ENCODE measurements around the gene PLXNA3. TPM values are rescaled to one million over a fixed set of nuclear protein-coding genes. Genes with fewer than 3 reads are reported as not detected.

Gene PLXNA3
- total and polyA plus RNA-seq, 2 donors from 2014 or later, result 4.9 to 40.5 TPM

- Histone ChIP-seq H3K27ac (ENCODE audit: low read depth in 2 of 2, low read length in 2 of 2) (no peak overlapping the region), H3K9ac (ENCODE audit: low read length in 3 of 3) (no peak overlapping the region), H3K4me1 (ENCODE audit: control insufficient read depth in 2 of 3, insufficient read depth in 2 of 3, low read depth in 1 of 3, low read length in 3 of 3) (peaks cover 0 to 4% (median 0%) of the 10 kb centered on the region in 3 donors), H3K27me3 (ENCODE audit: control insufficient read depth, insufficient read depth, low read length) (no peaks in the 10 kb centered on the region), H3K9me3 (ENCODE audit: control insufficient read depth in 2 of 3, insufficient read depth in 1 of 3, low read length in 3 of 3) (no peaks in the 10 kb centered on the region), H3K4me3 (ENCODE audit: low read length in 3 of 3) (no peak overlapping the region), H3K36me3 (ENCODE audit: control insufficient read depth in 2 of 3, insufficient read depth in 3 of 3, low read length in 3 of 3) (no peaks in the 10 kb centered on the region)
- no peak for TF ChIP-seq CTCF (IDR thresholded peaks at IDR 0.05; ENCODE audit: borderline replicate concordance, extremely low read depth, insufficient read depth)
- intact Hi-C loops (cut with DNase I), result no loop called here
- FAIRE-seq (no peak), DNase-seq (peak in 1 of 5 donors; percentile 54)
These were observed 18.7 kb downstream of the PLXNA3 start for GRCh38 chrX:154476821-154477220.

- H3K4me1 ChIP-seq (ENCODE audit: control insufficient read depth in 2 of 3, insufficient read depth in 2 of 3, low read depth in 1 of 3, low read length in 3 of 3), result peaks cover 0 to 4% (median 0%) of the 10 kb centered on the region in 3 donors
- H3K27ac ChIP-seq (ENCODE audit: low read depth in 2 of 2, low read length in 2 of 2), result peak overlapping the region in 1 of 2 donors; percentile 28
- no peaks in the 10 kb centered on the region for H3K27me3 ChIP-seq (ENCODE audit: control insufficient read depth, insufficient read depth, low read length)
- FAIRE-seq, result no peak
- TF ChIP-seq CTCF (IDR thresholded peaks at IDR 0.05; ENCODE audit: borderline replicate concordance, extremely low read depth, insufficient read depth), result no peak
- intact Hi-C loops (cut with DNase I), result no loop called here
- H3K9ac ChIP-seq (ENCODE audit: low read length in 3 of 3), result no peak overlapping the region
- no peaks in the 10 kb centered on the region for H3K9me3 ChIP-seq (ENCODE audit: control insufficient read depth in 2 of 3, insufficient read depth in 1 of 3, low read length in 3 of 3)
- peak in 1 of 5 donors; percentile 67 for DNase-seq
- peak overlapping the region; percentile 39 to 48 (median 39) for H3K4me3 ChIP-seq (ENCODE audit: low read length in 3 of 3)
- H3K36me3 ChIP-seq (ENCODE audit: control insufficient read depth in 2 of 3, insufficient read depth in 3 of 3, low read length in 3 of 3), result no peaks in the 10 kb centered on the region
These were observed 19.9 kb downstream of the PLXNA3 start for GRCh38 chrX:154477891-154478477.

- FAIRE-seq, result no peak
- no peaks in the 10 kb centered on the region for H3K36me3 ChIP-seq (ENCODE audit: control insufficient read depth in 2 of 3, insufficient read depth in 3 of 3, low read length in 3 of 3)
- TF ChIP-seq CTCF (IDR thresholded peaks at IDR 0.05; ENCODE audit: borderline replicate concordance, extremely low read depth, insufficient read depth), result no peak
- H3K9me3 ChIP-seq (ENCODE audit: control insufficient read depth in 2 of 3, insufficient read depth in 1 of 3, low read length in 3 of 3), result no peaks in the 10 kb centered on the region
- H3K27me3 ChIP-seq (ENCODE audit: control insufficient read depth, insufficient read depth, low read length), result no peaks in the 10 kb centered on the region
- H3K27ac ChIP-seq (ENCODE audit: low read depth in 2 of 2, low read length in 2 of 2), result peak within 1 kb of the TSS; percentile 80 to 89
- peak; percentile 93 to 98 (median 95) for DNase-seq
- no peak within 1 kb of the TSS for H3K9ac ChIP-seq (ENCODE audit: low read length in 3 of 3)
- intact Hi-C loops (cut with DNase I), result no loop called here
- peak within 1 kb of the TSS; percentile 39 to 49 (median 48) for H3K4me3 ChIP-seq (ENCODE audit: low read length in 3 of 3)
- peaks cover 0 to 4% (median 0%) of the 10 kb centered on the region in 3 donors for H3K4me1 ChIP-seq (ENCODE audit: control insufficient read depth in 2 of 3, insufficient read depth in 2 of 3, low read depth in 1 of 3, low read length in 3 of 3)
These were observed 20.9 kb downstream of the PLXNA3 start, which contains the start of gene LAGE3 for GRCh38 chrX:154478728-154479622. TSS of gene LAGE3 (minus strand) at chrX:154479281. CDS start at chrX:154478915, 366 bp downstream.
